ENCODE measurements around the gene CYRIA.

CYRIA gene

GRCh38 chr2:16669388-16669787, 3.8 kb upstream of the CYRIA start:
- DNase-seq (ENCODE audit: low read depth, low spot score), result no peak

GRCh38 chr2:16666449-16666801, 791 bp upstream of the CYRIA start:
- no peak for DNase-seq (ENCODE audit: low read depth, low spot score)

- DNase-seq (ENCODE audit: low read depth, low spot score), result no peak
Measured at GRCh38 chr2:16664809-16665747, 556 bp downstream of the CYRIA start.

GRCh38 chr2:16664052-16664731, 1.4 kb downstream of the CYRIA start:
- DNase-seq (ENCODE audit: low read depth, low spot score), result no peak

GRCh38 chr2:16663121-16663905, 2.3 kb downstream of the CYRIA start:
- no peak for DNase-seq (ENCODE audit: low read depth, low spot score)

GRCh38 chr2:16661936-16662839, 3.4 kb downstream of the CYRIA start:
- no peak for DNase-seq (ENCODE audit: low read depth, low spot score)

- no peak for DNase-seq (ENCODE audit: low read depth, low spot score)
Measured at GRCh38 chr2:16661526-16661925, 4.1 kb downstream of the CYRIA start.

- no peak for DNase-seq (ENCODE audit: low read depth, low spot score)
Measured at GRCh38 chr2:16660556-16660955, 5.1 kb downstream of the CYRIA start.

- no peak for DNase-seq (ENCODE audit: low read depth, low spot score)
Measured at GRCh38 chr2:16660114-16660513, 5.5 kb downstream of the CYRIA start.

- DNase-seq (ENCODE audit: low read depth, low spot score), result no peak
Measured at GRCh38 chr2:16658076-16658739, 7.4 kb downstream of the CYRIA start.

GRCh38 chr2:16657671-16658070, 8.0 kb downstream of the CYRIA start:
- DNase-seq (ENCODE audit: low read depth, low spot score), result no peak

GRCh38 chr2:16656784-16657391, 8.7 kb downstream of the CYRIA start:
- no peak for DNase-seq (ENCODE audit: low read depth, low spot score)

- no peak for DNase-seq (ENCODE audit: low read depth, low spot score)
Measured at GRCh38 chr2:16655905-16656642, 9.6 kb downstream of the CYRIA start.

- DNase-seq (ENCODE audit: low read depth, low spot score), result no peak
Measured at GRCh38 chr2:16655445-16655837, 10.2 kb downstream of the CYRIA start.

GRCh38 chr2:16654833-16655444, 10.7 kb downstream of the CYRIA start:
- DNase-seq (ENCODE audit: low read depth, low spot score), result no peak

- no peak for DNase-seq (ENCODE audit: low read depth, low spot score)
Measured at GRCh38 chr2:16653799-16654198, 11.8 kb downstream of the CYRIA start.

- no peak for DNase-seq (ENCODE audit: low read depth, low spot score)
Measured at GRCh38 chr2:16653083-16653375, 12.6 kb downstream of the CYRIA start.

- DNase-seq (ENCODE audit: low read depth, low spot score), result no peak
Measured at GRCh38 chr2:16652296-16653082, 13.1 kb downstream of the CYRIA start.

All from activated naive CD8-positive, alpha-beta T cell treated with anti-CD3 and anti-CD28 coated beads, Interleukin-2, amount 50 U/mL, for 16 hours (primary cell).